ENCODE data around the gene KRT74. TPM values are rescaled to one million over a fixed set of nuclear protein-coding genes. Genes with fewer than 3 reads are reported as not detected.

KRT74 gene
- total RNA-seq, 1 experiment from 2014 or later, result not detected

DNA sequence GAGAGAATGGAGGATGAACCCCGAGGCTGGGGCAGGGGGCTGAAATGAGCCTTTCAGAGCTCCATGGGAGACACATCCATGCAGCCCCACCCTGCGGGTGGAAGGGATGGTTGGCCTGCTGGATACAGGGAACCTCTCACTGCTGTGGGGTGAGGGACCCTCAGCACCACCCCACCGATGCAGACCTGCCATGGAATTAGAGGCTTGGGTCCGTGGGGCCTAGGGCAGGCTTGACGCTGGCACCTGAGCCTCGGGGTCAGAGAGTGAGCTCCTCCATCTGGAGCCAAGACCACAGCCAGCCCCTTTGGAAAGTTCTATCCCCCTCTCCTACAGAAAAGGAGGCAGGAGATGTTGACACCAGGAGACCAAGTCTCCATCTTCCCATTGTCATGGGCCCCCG, 7.4 kb upstream of the KRT74 start:
- Mint-ChIP-seq H3K36me3 (ENCODE audit: insufficient read depth, unreplicated experiment) (no peaks in the 10 kb centered on the region), H3K27me3 (ENCODE audit: unreplicated experiment) (peaks cover 46% of the 10 kb centered on the region), H3K4me1 (ENCODE audit: low read depth, unreplicated experiment) (peaks cover 10% of the 10 kb centered on the region), H3K9me3 (ENCODE audit: low read depth, unreplicated experiment) (no peaks in the 10 kb centered on the region), H3K27ac (ENCODE audit: unreplicated experiment) (no peak overlapping the region), H3K4me3 (ENCODE audit: low read depth, unreplicated experiment) (no peak overlapping the region)
- TF ChIP-seq CTCF (IDR thresholded peaks at IDR 0.05; ENCODE audit: unreplicated experiment), result no peak
- BruUV-seq (replicated peaks), result no TSS peak
- CTCF ChIA-PET, result no interaction called here
- DNase-seq, result no peak
- intact Hi-C loops (cut with micrococcal nuclease; ENCODE audit: unreplicated experiment), result loop anchor here (10.0 kb wide), 2 partner anchors 206 to 436 kb away; no protein-coding TSS in a partner anchor

DNA sequence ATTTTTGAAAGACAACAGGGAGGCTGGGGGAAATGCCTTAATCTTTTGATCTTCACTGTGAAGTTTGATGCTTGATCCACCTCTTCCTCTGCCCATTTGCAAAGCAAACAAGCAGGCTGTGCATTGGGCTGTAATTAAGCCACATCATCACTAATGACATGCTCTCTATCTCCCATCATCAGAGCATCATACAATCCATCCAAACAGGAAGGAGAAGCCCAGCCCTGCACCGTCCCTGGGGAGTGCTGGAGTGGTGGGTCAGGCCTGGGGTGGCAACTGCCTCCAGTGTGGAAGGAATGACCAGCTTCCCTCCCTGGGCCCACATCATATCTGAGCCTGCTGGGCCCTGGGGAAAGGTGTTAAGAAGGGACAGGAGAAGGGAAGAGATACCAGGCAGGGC, 6.9 kb upstream of the KRT74 start:
- H3K27ac Mint-ChIP-seq (ENCODE audit: unreplicated experiment), result no peak overlapping the region
- no peak overlapping the region for H3K4me3 Mint-ChIP-seq (ENCODE audit: low read depth, unreplicated experiment)
- no peak for TF ChIP-seq CTCF (IDR thresholded peaks at IDR 0.05; ENCODE audit: unreplicated experiment)
- H3K9me3 Mint-ChIP-seq (ENCODE audit: low read depth, unreplicated experiment), result no peaks in the 10 kb centered on the region
- no peaks in the 10 kb centered on the region for H3K36me3 Mint-ChIP-seq (ENCODE audit: insufficient read depth, unreplicated experiment)
- peaks cover 46% of the 10 kb centered on the region for H3K27me3 Mint-ChIP-seq (ENCODE audit: unreplicated experiment)
- DNase-seq, result no peak
- no TSS peak for BruUV-seq (replicated peaks)
- intact Hi-C loops (cut with micrococcal nuclease; ENCODE audit: unreplicated experiment), result loop anchor here (10.0 kb wide), 2 partner anchors 206 to 436 kb away; no protein-coding TSS in a partner anchor
- peaks cover 10% of the 10 kb centered on the region for H3K4me1 Mint-ChIP-seq (ENCODE audit: low read depth, unreplicated experiment)
- CTCF ChIA-PET, result no interaction called here

DNA sequence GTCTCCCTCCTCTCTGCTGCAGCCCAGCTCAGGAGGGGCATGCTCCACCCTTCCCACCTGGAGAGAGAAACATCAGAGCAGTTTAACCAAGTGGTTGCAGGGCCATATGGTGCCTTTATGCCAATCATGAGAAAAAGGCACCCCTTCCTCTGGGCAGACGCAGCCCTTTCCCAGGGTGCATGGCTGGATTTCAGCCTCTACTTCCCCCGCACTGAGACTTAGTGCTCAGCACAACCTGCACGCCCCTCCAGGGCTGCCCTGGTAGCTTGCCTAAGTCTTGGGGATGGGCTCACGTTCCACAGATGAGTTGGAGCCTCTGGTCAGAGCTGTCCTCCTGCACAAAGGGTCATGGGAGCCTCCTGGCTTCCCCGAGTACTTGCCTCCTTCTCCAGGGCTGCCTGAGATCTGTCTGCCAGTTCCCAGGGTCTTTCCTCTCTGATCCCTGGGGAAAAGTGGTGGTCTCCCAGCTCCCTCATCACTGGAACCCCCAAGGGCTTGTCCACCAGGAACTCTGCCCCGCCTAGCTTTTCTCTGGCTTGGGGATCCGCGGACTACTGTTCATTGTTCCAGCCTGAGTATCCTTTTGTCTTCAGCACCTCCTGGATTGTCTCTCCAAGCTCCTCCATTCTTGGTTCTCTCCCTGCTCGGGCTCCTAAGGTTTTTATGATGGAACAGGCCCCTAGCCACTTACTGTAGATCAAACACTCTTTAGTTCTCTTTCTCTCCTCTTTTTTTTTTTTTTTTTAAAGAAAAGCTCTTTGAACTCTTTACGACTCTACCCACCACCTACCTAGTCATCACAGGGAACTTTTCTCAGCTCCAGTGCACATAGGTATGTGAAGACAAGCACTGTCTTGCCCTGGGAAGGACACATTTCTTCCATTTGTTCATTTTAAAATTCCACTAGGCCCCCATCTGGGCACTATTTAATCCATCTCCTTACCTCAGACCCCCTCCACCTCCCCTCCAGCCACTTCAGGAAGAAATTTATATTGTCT, 6.1 kb upstream of the KRT74 start:
- no peak for TF ChIP-seq CTCF (IDR thresholded peaks at IDR 0.05; ENCODE audit: unreplicated experiment)
- H3K9me3 Mint-ChIP-seq (ENCODE audit: low read depth, unreplicated experiment), result no peaks in the 10 kb centered on the region
- no peak overlapping the region for H3K27ac Mint-ChIP-seq (ENCODE audit: unreplicated experiment)
- H3K4me1 Mint-ChIP-seq (ENCODE audit: low read depth, unreplicated experiment), result peaks cover 10% of the 10 kb centered on the region
- CTCF ChIA-PET, result interaction anchor here (0.7 kb wide), 1 partner anchor 35 kb away, joined by 4 read pairs; no protein-coding TSS in a partner anchor
- DNase-seq, result no peak
- BruUV-seq (replicated peaks), result no TSS peak
- H3K36me3 Mint-ChIP-seq (ENCODE audit: insufficient read depth, unreplicated experiment), result no peaks in the 10 kb centered on the region
- H3K27me3 Mint-ChIP-seq (ENCODE audit: unreplicated experiment), result peaks cover 41% of the 10 kb centered on the region
- intact Hi-C loops (cut with micrococcal nuclease; ENCODE audit: unreplicated experiment), result loop anchor here (10.0 kb wide), 2 partner anchors 205 to 435 kb away; no protein-coding TSS in a partner anchor
- no peak overlapping the region for H3K4me3 Mint-ChIP-seq (ENCODE audit: low read depth, unreplicated experiment)

DNA sequence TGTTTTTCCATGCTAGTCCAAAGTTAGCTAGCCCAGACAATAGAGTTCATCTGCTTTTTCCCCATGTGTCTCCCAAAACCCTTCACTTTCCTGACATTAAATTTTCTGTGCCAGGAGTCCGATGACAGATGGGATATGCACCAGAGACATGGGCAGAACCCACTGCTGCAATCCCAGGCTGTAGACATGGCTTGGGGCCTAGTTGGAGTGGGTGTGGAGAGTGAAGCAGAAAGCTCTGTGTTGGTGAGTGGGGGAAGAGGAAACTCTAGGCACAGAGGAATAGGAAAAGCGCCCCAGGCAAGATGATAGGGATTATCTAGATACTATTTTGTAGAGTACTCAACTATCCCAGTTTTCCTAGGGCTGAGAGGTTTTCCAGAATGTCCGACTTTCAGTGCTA, 4.8 kb upstream of the KRT74 start:
- H3K36me3 Mint-ChIP-seq (ENCODE audit: insufficient read depth, unreplicated experiment), result no peaks in the 10 kb centered on the region
- H3K9me3 Mint-ChIP-seq (ENCODE audit: low read depth, unreplicated experiment), result no peaks in the 10 kb centered on the region
- no peak overlapping the region for H3K4me3 Mint-ChIP-seq (ENCODE audit: low read depth, unreplicated experiment)
- intact Hi-C loops (cut with micrococcal nuclease; ENCODE audit: unreplicated experiment), result no loop called here
- CTCF ChIA-PET, result interaction anchor here (0.9 kb wide), 1 partner anchor 462 kb away, joined by 3 read pairs; no protein-coding TSS in a partner anchor
- no TSS peak for BruUV-seq (replicated peaks)
- H3K27ac Mint-ChIP-seq (ENCODE audit: unreplicated experiment), result no peak overlapping the region
- H3K27me3 Mint-ChIP-seq (ENCODE audit: unreplicated experiment), result peaks cover 37% of the 10 kb centered on the region
- peaks cover 10% of the 10 kb centered on the region for H3K4me1 Mint-ChIP-seq (ENCODE audit: low read depth, unreplicated experiment)
- no peak for DNase-seq
- no peak for TF ChIP-seq CTCF (IDR thresholded peaks at IDR 0.05; ENCODE audit: unreplicated experiment)

Measured in Calu3 (cell line).